Measurements from ENCODE around the gene PRELID3B. TPM values are rescaled to one million over a fixed set of nuclear protein-coding genes. Genes with fewer than 3 reads are reported as not detected.

The PRELID3B gene
- total RNA-seq, 4 donors from 2014 or later = 19.2 to 34.5 (median 23.1) TPM

GRCh38 chr20:59024111-59024530 is 18.5 kb downstream of the PRELID3B start:
- WGBS, 2 donors = 94 to 97% methylated on average over 22 to 24 of the region's 24 CpGs
- Histone ChIP-seq H3K9me3 (no peaks in the 10 kb centered on the region), H3K27ac (no peak overlapping the region), H3K36me3 (peaks cover 6 to 62% (median 14%) of the 10 kb centered on the region in 3 donors), H3K27me3 (no peaks in the 10 kb centered on the region), H3K4me1 (peaks cover 0 to 37% (median 19%) of the 10 kb centered on the region in 4 donors), H3K4me3 (no peak overlapping the region)
- no peak for DNase-seq (ENCODE audit: low spot score in 2 of 2)
- TF ChIP-seq POLR2A (IDR thresholded peaks at IDR 0.05) = no peak
- TF ChIP-seq CTCF (IDR thresholded peaks at IDR 0.05) = no peak
- TF ChIP-seq EP300 (IDR thresholded peaks at IDR 0.05) = no peak

- no peak for TF ChIP-seq POLR2A (IDR thresholded peaks at IDR 0.05)
- TF ChIP-seq CTCF (IDR thresholded peaks at IDR 0.05) = no peak
- no peak for TF ChIP-seq EP300 (IDR thresholded peaks at IDR 0.05)
- WGBS, 2 donors = 91 to 93% methylated on average over 10 to 13 of the region's 13 CpGs
- no peak overlapping the region for H3K27ac ChIP-seq
- no peaks in the 10 kb centered on the region for H3K27me3 ChIP-seq
- no peak overlapping the region for H3K4me3 ChIP-seq
- H3K4me1 ChIP-seq = peaks cover 0 to 32% (median 14%) of the 10 kb centered on the region in 4 donors
- H3K36me3 ChIP-seq = peaks cover 6 to 62% (median 14%) of the 10 kb centered on the region in 3 donors
- DNase-seq (ENCODE audit: low spot score in 2 of 2) = no peak
- no peaks in the 10 kb centered on the region for H3K9me3 ChIP-seq
Observed at GRCh38 chr20:59023616-59024015, 19.0 kb downstream of the PRELID3B start.

- Histone ChIP-seq H3K9me3 (no peaks in the 10 kb centered on the region), H3K27me3 (no peaks in the 10 kb centered on the region), H3K27ac (no peak overlapping the region), H3K4me3 (no peak overlapping the region), H3K36me3 (peaks cover 6 to 62% (median 14%) of the 10 kb centered on the region in 3 donors), H3K4me1 (peaks cover 0 to 24% (median 9%) of the 10 kb centered on the region in 4 donors)
- TF ChIP-seq CTCF (IDR thresholded peaks at IDR 0.05) = no peak
- TF ChIP-seq POLR2A (IDR thresholded peaks at IDR 0.05) = no peak
- TF ChIP-seq EP300 (IDR thresholded peaks at IDR 0.05) = no peak
- 85 to 90% methylated on average over 15 of the region's 15 CpGs for WGBS, 2 donors
- DNase-seq (ENCODE audit: low spot score in 2 of 2) = no peak
Observed at GRCh38 chr20:59022754-59023153, 19.8 kb downstream of the PRELID3B start.

GRCh38 chr20:59020938-59021551 is 21.5 kb downstream of the PRELID3B start:
- Histone ChIP-seq H3K27ac (no peak overlapping the region), H3K4me3 (no peak overlapping the region), H3K9me3 (no peaks in the 10 kb centered on the region), H3K36me3 (peaks cover 6 to 50% (median 8%) of the 10 kb centered on the region in 3 donors), H3K27me3 (no peaks in the 10 kb centered on the region), H3K4me1 (peaks cover 0 to 7% (median 0%) of the 10 kb centered on the region in 4 donors)
- DNase-seq (ENCODE audit: low spot score in 2 of 2) = no peak
- no peak for TF ChIP-seq POLR2A (IDR thresholded peaks at IDR 0.05)
- TF ChIP-seq CTCF (IDR thresholded peaks at IDR 0.05) = no peak
- TF ChIP-seq EP300 (IDR thresholded peaks at IDR 0.05) = no peak
- WGBS, 2 donors = 52 to 57% methylated on average over 5 of the region's 5 CpGs

- no peaks in the 10 kb centered on the region for H3K27me3 ChIP-seq
- WGBS, 2 donors = 89 to 98% methylated on average over 5 of the region's 5 CpGs
- H3K36me3 ChIP-seq = peaks cover 2 to 31% (median 4%) of the 10 kb centered on the region in 3 donors
- no peak within 1 kb of the TSS for H3K4me3 ChIP-seq
- no peak for DNase-seq (ENCODE audit: low spot score in 2 of 2)
- no peak for TF ChIP-seq POLR2A (IDR thresholded peaks at IDR 0.05)
- TF ChIP-seq EP300 (IDR thresholded peaks at IDR 0.05) = no peak
- TF ChIP-seq CTCF (IDR thresholded peaks at IDR 0.05) = no peak
- H3K9me3 ChIP-seq = no peaks in the 10 kb centered on the region
- H3K4me1 ChIP-seq = no peaks in the 10 kb centered on the region
- no peak within 1 kb of the TSS for H3K27ac ChIP-seq
Observed at GRCh38 chr20:59019217-59019616, 23.4 kb downstream of the PRELID3B start, which contains the start of gene TUBB1. Gene TUBB1, plus strand, starts transcription at chr20:59019429. Its CDS starts 94 bp downstream, at chr20:59019523.
